Natural killer cell (primary cell): ENCODE results near the gene TBCD. TPM values are rescaled to one million over a fixed set of nuclear protein-coding genes. Genes with fewer than 3 reads are reported as not detected.

Experiments used
- ATAC-seq, 3 donors: fragments of 150-1000 bp in 2 of 3; fragments of 200-7000 bp in 1 of 3; cut with Tn5 transposase; 1 replicate in 1 of 3; 2 replicates in 2 of 3; pipeline ENCODE4 v1.10.0; 2021; ENCODE audit warnings: mild to moderate bottlenecking in 2 of 3, moderate library complexity in 2 of 3
- DNase-seq, 2 donors: peaks; one replicate each; pipeline versions ENCODE4 v3.0.0 to v3.0.0-alpha.2; 2013 to 2021; ENCODE audit warnings: mixed read lengths in 1 of 2
- H3K27ac ChIP-seq: one replicate; pipeline ENCODE4 v1.5.1; 2013; ENCODE audit warnings: mild to moderate bottlenecking, low read length
- H3K27me3 ChIP-seq: one replicate; pipeline ENCODE4 v1.6.1; 2013; ENCODE audit warnings: low read length; ENCODE audit not compliant: control insufficient read depth, insufficient read depth
- H3K36me3 ChIP-seq: one replicate; pipeline ENCODE4 v1.6.1; 2013; ENCODE audit warnings: low read length; ENCODE audit not compliant: control insufficient read depth, insufficient read depth
- H3K4me1 ChIP-seq: one replicate; pipeline ENCODE4 v1.6.1; 2013; ENCODE audit warnings: low read length; ENCODE audit not compliant: control insufficient read depth, insufficient read depth
- H3K4me3 ChIP-seq: one replicate; pipeline ENCODE4 v1.5.1; 2013; ENCODE audit warnings: low read length
- H3K9me3 ChIP-seq: one replicate; pipeline ENCODE4 v1.6.1; 2013; ENCODE audit warnings: low read length; ENCODE audit not compliant: control insufficient read depth, insufficient read depth
- H3K27ac Mint-ChIP-seq, 2 donors: one replicate each; pipeline ENCODE4 v1.8.0; 2022; ENCODE audit warnings: mild to moderate bottlenecking in 2 of 2, mixed read lengths in 2 of 2, moderate library complexity in 1 of 2
- H3K27me3 Mint-ChIP-seq, 2 donors: one replicate each; pipeline ENCODE4 v1.8.0; 2022; ENCODE audit warnings: low read depth in 2 of 2, mixed read lengths in 2 of 2
- H3K36me3 Mint-ChIP-seq: one replicate; pipeline ENCODE4 v1.8.0; 2022; ENCODE audit warnings: mixed read lengths
- H3K4me1 Mint-ChIP-seq, 2 donors: one replicate each; pipeline ENCODE4 v1.8.0; 2022; ENCODE audit warnings: mixed read lengths in 2 of 2
- H3K4me3 Mint-ChIP-seq: one replicate; pipeline ENCODE4 v1.8.0; 2022; ENCODE audit warnings: mild to moderate bottlenecking, moderate library complexity, mixed read lengths
- H3K9me3 Mint-ChIP-seq, 2 donors: one replicate each; pipeline ENCODE4 v1.8.0; 2022; ENCODE audit warnings: mixed read lengths in 2 of 2
- WGBS: methylation state at CpG from one replicate; pipeline ENCODE4 v1.1.7; 2013; ENCODE audit warnings: missing lambda C conversion rate; ENCODE audit not compliant: insufficient coverage; 5-methylcytosine and 5-hydroxymethylcytosine counted together
- intact Hi-C: fragments of 100-400 bp; cut with micrococcal nuclease; formaldehyde crosslinking; loops from one replicate; pipeline ENCODE4 v1.14.2; 2022
- total RNA-seq, 4 donors: library from RNA; stranded (reverse); fragments of 120-200 nt in 1 of 4; gene quantifications; one replicate each; pipeline versions ENCODE4 v1.2.3 to v1.2.4, GENCODE V29; 2013 to 2022
- TF ChIP-seq, protein P1 (sequence below): fragments of 200-600 bp; IDR thresholded peaks from one replicate; pipeline ENCODE4 v1.8.0; 2022; ENCODE audit warnings: antibody characterized with exemption

TBCD gene
- total RNA-seq, 3 donors from 2014 or later (not counting 1 experiment from before 2014, with no cell fraction given), result 92.0 to 149 (median 132) TPM

DNA sequence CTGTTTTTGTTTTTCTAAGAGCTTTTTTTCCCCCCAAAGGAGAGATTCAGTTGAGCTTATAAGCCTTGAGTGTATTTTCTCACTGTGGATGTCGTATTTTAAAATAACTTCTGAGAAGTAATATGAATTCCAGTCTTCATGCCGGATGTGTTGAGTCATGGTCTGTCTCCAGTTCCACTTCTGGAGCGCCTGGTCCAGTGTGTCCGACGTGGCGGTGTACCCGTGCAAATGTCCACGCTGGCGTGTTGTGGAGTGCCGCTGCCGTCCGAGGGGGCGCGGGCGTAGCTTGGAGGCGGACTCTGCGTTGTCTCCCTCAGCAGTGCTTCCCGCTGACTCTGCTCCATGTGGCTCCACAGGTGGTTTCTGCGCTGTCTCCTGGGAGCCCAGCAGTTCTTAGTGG is 148.9 kb downstream of the TBCD start:
- peaks cover 7% of the 10 kb centered on the region for H3K36me3 Mint-ChIP-seq
- TF ChIP-seq, protein P1, sequence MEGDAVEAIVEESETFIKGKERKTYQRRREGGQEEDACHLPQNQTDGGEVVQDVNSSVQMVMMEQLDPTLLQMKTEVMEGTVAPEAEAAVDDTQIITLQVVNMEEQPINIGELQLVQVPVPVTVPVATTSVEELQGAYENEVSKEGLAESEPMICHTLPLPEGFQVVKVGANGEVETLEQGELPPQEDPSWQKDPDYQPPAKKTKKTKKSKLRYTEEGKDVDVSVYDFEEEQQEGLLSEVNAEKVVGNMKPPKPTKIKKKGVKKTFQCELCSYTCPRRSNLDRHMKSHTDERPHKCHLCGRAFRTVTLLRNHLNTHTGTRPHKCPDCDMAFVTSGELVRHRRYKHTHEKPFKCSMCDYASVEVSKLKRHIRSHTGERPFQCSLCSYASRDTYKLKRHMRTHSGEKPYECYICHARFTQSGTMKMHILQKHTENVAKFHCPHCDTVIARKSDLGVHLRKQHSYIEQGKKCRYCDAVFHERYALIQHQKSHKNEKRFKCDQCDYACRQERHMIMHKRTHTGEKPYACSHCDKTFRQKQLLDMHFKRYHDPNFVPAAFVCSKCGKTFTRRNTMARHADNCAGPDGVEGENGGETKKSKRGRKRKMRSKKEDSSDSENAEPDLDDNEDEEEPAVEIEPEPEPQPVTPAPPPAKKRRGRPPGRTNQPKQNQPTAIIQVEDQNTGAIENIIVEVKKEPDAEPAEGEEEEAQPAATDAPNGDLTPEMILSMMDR, result no peak
- WGBS, result 97% methylated on average over 19 of the region's 19 CpGs
- no peaks in the 10 kb centered on the region for H3K9me3 Mint-ChIP-seq
- H3K27ac Mint-ChIP-seq, result no peak overlapping the region
- no peaks in the 10 kb centered on the region for H3K9me3 ChIP-seq
- DNase-seq (no peak), ATAC-seq (no peak)
- H3K4me1 ChIP-seq, result no peaks in the 10 kb centered on the region
- H3K4me3 ChIP-seq, result no peak overlapping the region
- no peaks in the 10 kb centered on the region for H3K27me3 ChIP-seq
- peaks cover 0 to 16% of the 10 kb centered on the region in 2 donors for H3K4me1 Mint-ChIP-seq
- no peaks in the 10 kb centered on the region for H3K27me3 Mint-ChIP-seq
- H3K36me3 ChIP-seq, result peaks cover 26% of the 10 kb centered on the region
- H3K27ac ChIP-seq, result no peak overlapping the region
- intact Hi-C loops, result no loop called here
- no peak overlapping the region for H3K4me3 Mint-ChIP-seq

DNA sequence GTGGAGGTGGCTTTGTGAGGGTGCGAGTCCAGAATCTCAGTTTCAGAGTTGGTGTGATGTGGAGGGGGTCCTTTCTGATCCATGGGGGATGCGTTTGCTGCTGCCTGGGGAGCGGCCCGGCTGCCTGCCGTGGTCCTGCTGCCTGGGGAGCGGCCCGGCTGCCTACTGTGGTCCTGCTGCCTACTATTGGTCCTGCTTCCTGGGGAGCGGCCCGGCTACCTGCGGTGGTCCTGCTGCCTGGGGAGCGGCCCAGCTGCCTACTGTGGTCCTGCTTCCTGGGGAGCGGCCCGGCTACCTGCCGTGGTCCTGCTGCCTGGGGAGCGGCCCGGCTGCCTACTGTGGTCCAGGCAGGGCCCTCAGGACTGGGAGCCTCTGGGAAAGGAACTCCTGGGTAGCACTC is 149.5 kb downstream of the TBCD start:
- no peaks in the 10 kb centered on the region for H3K4me1 ChIP-seq
- intact Hi-C loops, result no loop called here
- no peaks in the 10 kb centered on the region for H3K9me3 Mint-ChIP-seq
- H3K27ac ChIP-seq, result no peak overlapping the region
- DNase-seq (no peak), ATAC-seq (no peak)
- peaks cover 0 to 16% of the 10 kb centered on the region in 2 donors for H3K4me1 Mint-ChIP-seq
- H3K27ac Mint-ChIP-seq, result no peak overlapping the region
- TF ChIP-seq, protein P1, result no peak
- H3K36me3 Mint-ChIP-seq, result peaks cover 7% of the 10 kb centered on the region
- no peaks in the 10 kb centered on the region for H3K27me3 Mint-ChIP-seq
- no peaks in the 10 kb centered on the region for H3K9me3 ChIP-seq
- over 99% methylated on average over 16 of the region's 16 CpGs for WGBS
- peaks cover 30% of the 10 kb centered on the region for H3K36me3 ChIP-seq
- H3K27me3 ChIP-seq, result no peaks in the 10 kb centered on the region
- H3K4me3 Mint-ChIP-seq, result no peak overlapping the region
- H3K4me3 ChIP-seq, result no peak overlapping the region

DNA sequence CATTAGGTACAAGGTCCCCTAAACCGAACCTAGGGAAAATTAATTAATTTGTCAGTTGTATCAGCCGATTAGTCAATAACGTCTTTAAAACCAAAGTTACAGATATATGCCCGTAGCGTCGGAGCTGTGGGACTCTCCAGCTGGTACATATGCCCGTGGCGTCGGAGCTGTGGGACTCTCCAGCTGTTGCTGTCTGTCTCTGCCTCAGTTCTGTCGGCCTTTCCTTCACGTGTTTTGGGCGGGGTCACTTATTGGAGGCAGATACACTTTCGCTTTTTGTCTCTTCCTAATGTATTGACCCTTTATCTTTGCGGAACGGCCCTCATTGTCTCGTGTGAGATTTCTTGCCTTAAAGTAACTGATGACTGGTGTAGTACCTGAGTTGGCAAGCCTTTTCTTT is 150.0 kb downstream of the TBCD start:
- Histone ChIP-seq H3K36me3 (peaks cover 33% of the 10 kb centered on the region), H3K27me3 (no peaks in the 10 kb centered on the region), H3K9me3 (no peaks in the 10 kb centered on the region), H3K27ac (no peak overlapping the region), H3K4me3 (no peak overlapping the region), H3K4me1 (no peaks in the 10 kb centered on the region)
- Mint-ChIP-seq H3K4me3 (no peak overlapping the region), H3K9me3 (no peaks in the 10 kb centered on the region), H3K27me3 (no peaks in the 10 kb centered on the region), H3K27ac (no peak overlapping the region), H3K4me1 (peaks cover 0 to 16% of the 10 kb centered on the region in 2 donors), H3K36me3 (peaks cover 7% of the 10 kb centered on the region)
- DNase-seq (no peak), ATAC-seq (no peak)
- intact Hi-C loops, result no loop called here
- TF ChIP-seq, protein P1, result no peak
- 87% methylated on average over 16 of the region's 16 CpGs for WGBS
